GM18951 (cell line): ENCODE measurements around the gene CENATAC.
A peak's percentile ranks its signal among the peaks of the same experiment; 100 is the strongest.
"Not testable (repeated sequence)": the region's sequence is repeated elsewhere in the genome, so short reads cannot be mapped to it uniquely, and the experiment has no call there.

Experiments
- POLR2A ChIP-seq: IDR thresholded peaks from 4 replicates; pipeline ENCODE4 v1.6.1; 2011; ENCODE audit warnings: mild to moderate bottlenecking; ENCODE audit not compliant: insufficient read length, insufficient read depth; ENCODE audit errors: extremely low read depth
- in situ Hi-C: fragments of 300-500 bp; cut with MboI; formaldehyde crosslinking; loops from one replicate; pipeline ENCODE4 v1.12.0; 2022; ENCODE audit warnings: low sequenced_read_pairs, mixed read lengths, inconsistent platforms; ENCODE audit not compliant: unreplicated experiment

CENATAC gene

GRCh38 chr11:119014209-119014924, 16.4 kb downstream of the CENATAC start:
- in situ Hi-C loops = no loop called here
- TF ChIP-seq POLR2A = peak; percentile 33

- in situ Hi-C loops = no loop called here
- peak; percentile 32 for TF ChIP-seq POLR2A
Observed at GRCh38 chr11:119015054-119015611, 17.2 kb downstream of the CENATAC start.

GRCh38 chr11:119016216-119017009, 18.5 kb downstream of the CENATAC start:
- peak; percentile 20 for TF ChIP-seq POLR2A
- in situ Hi-C loops = no loop called here

- in situ Hi-C loops = not testable (repeated sequence)
Observed at GRCh38 chr11:119017377-119017776, 19.4 kb downstream of the CENATAC start.

- TF ChIP-seq POLR2A = peak; percentile 91
- in situ Hi-C loops = no loop called here
Observed at GRCh38 chr11:119018074-119018938, 20.4 kb downstream of the CENATAC start, which contains the start of the genes RPS25 and TRAPPC4. TSS of gene RPS25 (minus strand) at chr11:119018343. CDS start at chr11:119018284, 59 bp downstream. TSS of gene TRAPPC4 (plus strand) at chr11:119018766. CDS start at chr11:119018796, 30 bp downstream.

GRCh38 chr11:119019996-119020395, 22.1 kb downstream of the CENATAC start:
- in situ Hi-C loops = no loop called here
- TF ChIP-seq POLR2A = no peak

GRCh38 chr11:119021631-119022030, 23.7 kb downstream of the CENATAC start:
- in situ Hi-C loops = no loop called here
- no peak for TF ChIP-seq POLR2A

GRCh38 chr11:119023741-119024140, 25.8 kb downstream of the CENATAC start:
- in situ Hi-C loops = no loop called here
- TF ChIP-seq POLR2A = no peak

GRCh38 chr11:119024430-119025098, 26.6 kb downstream of the CENATAC start:
- in situ Hi-C loops = no loop called here
- no peak for TF ChIP-seq POLR2A

GRCh38 chr11:119025099-119025473, 27.1 kb downstream of the CENATAC start:
- TF ChIP-seq POLR2A = no peak
- in situ Hi-C loops = no loop called here

- no peak for TF ChIP-seq POLR2A
- in situ Hi-C loops = no loop called here
Observed at GRCh38 chr11:119025541-119025940, 27.6 kb downstream of the CENATAC start.

GRCh38 chr11:119025978-119026766, 28.2 kb downstream of the CENATAC start:
- TF ChIP-seq POLR2A = no peak
- in situ Hi-C loops = no loop called here

- TF ChIP-seq POLR2A = no peak
- in situ Hi-C loops = no loop called here
Observed at GRCh38 chr11:119026970-119027369, 29.0 kb downstream of the CENATAC start.
